NCI-H526 treated with DMSO at 0.1 percent for 48 hours (cell line): ENCODE measurements around the gene PRR16.
"Not testable (repeated sequence)": the region's sequence is repeated elsewhere in the genome, so short reads cannot be mapped to it uniquely, and the experiment has no call there.

Experiments used
- DNase-seq: peaks from one replicate; lab custom pipeline; 2025; lab: John Stamatoyannopoulos, UW

The PRR16 gene

GRCh38 chr5:120655828-120656435, 191.8 kb downstream of the PRR16 start:
- DNase-seq = peak; percentile 6

GRCh38 chr5:120657104-120657503, 193.0 kb downstream of the PRR16 start:
- DNase-seq = no peak

- DNase-seq = no peak
These were observed 213.4 kb downstream of the PRR16 start for GRCh38 chr5:120677481-120677880.

GRCh38 chr5:120678279-120678678, 214.2 kb downstream of the PRR16 start:
- no peak for DNase-seq

- no peak for DNase-seq
These were observed 218.8 kb downstream of the PRR16 start for GRCh38 chr5:120682851-120683250.

- no peak for DNase-seq
These were observed 219.5 kb downstream of the PRR16 start for GRCh38 chr5:120683580-120683979.

- no peak for DNase-seq
These were observed 220.1 kb downstream of the PRR16 start for GRCh38 chr5:120684213-120684612.

GRCh38 chr5:120684749-120685415, 220.8 kb downstream of the PRR16 start:
- DNase-seq = no peak

GRCh38 chr5:120690621-120691407, 226.7 kb downstream of the PRR16 start:
- no peak for DNase-seq

- DNase-seq = no peak
These were observed 228.2 kb downstream of the PRR16 start for GRCh38 chr5:120692325-120692724.

- no peak for DNase-seq
These were observed 231.3 kb downstream of the PRR16 start for GRCh38 chr5:120695368-120695880.

GRCh38 chr5:120697147-120697546, 233.0 kb downstream of the PRR16 start:
- no peak for DNase-seq

GRCh38 chr5:120697670-120698327, 233.7 kb downstream of the PRR16 start:
- DNase-seq = not testable (repeated sequence)

GRCh38 chr5:120700653-120701052, 236.6 kb downstream of the PRR16 start:
- DNase-seq = not testable (repeated sequence)

- DNase-seq = not testable (repeated sequence)
These were observed 238.9 kb downstream of the PRR16 start for GRCh38 chr5:120702817-120703538.

GRCh38 chr5:120703918-120704587, 240.0 kb downstream of the PRR16 start:
- no peak for DNase-seq

GRCh38 chr5:120706877-120707276, 242.8 kb downstream of the PRR16 start:
- DNase-seq = no peak

- DNase-seq = no peak
These were observed 253.3 kb downstream of the PRR16 start for GRCh38 chr5:120717381-120717780.

GRCh38 chr5:120730214-120730613, 266.1 kb downstream of the PRR16 start:
- DNase-seq = no peak

GRCh38 chr5:120734033-120734432, 269.9 kb downstream of the PRR16 start:
- DNase-seq = no peak

- no peak for DNase-seq
These were observed 271.0 kb downstream of the PRR16 start for GRCh38 chr5:120735076-120735475.
